HS-27A (cell line): ENCODE measurements around the gene RPH3AL.
"Not testable (repeated sequence)": the region's sequence is repeated elsewhere in the genome, so short reads cannot be mapped to it uniquely, and the experiment has no call there.

Source experiments
- DNase-seq: peaks from one replicate; pipeline ENCODE4 v3.0.0-alpha.2; 2012; ENCODE audit warnings: low read depth, missing footprints

The RPH3AL gene

DNA sequence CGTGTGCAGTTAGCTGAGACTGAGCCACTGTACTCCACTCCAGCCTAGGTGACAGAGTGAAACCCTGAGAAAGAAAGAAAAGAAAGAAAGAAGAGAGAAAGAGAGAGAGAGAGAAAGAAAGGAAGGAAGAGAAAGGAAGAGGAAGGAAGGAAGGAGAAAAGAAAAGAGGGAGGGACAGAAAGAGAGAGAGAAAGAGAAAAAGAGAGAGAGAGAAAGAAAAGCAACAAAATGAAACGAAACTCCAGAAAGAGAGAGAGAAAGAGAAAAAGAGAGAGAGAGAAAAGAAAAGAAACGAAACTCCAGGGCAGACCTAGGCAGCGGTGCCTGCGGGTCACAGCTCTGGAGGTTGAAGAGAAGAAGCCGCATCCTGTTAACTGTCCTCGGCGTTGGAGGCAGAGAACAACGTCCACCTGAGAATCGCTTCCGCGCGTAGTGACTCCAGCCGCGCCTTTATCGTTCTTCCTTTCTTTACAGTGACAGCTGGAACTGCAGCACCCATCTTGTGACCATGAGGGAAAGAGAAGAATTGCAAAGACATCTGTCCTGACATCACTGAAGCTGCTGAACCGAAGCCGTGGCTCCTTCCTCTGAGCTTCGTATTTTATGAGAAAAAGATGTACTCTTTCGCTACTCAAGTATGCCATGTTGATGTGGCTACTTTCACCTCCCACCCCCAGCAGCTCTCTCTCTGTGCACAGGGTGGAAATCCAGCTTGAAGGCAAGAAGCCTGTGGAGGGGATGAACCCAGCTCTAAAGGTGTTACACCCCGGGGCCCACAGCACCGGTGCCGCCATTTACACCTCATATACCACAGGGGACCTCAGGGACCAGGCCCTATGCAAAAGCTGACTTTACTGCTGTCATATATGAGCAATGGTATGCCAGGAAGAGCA lies 114.3 kb downstream of the RPH3AL start:
- no peak for DNase-seq

DNA sequence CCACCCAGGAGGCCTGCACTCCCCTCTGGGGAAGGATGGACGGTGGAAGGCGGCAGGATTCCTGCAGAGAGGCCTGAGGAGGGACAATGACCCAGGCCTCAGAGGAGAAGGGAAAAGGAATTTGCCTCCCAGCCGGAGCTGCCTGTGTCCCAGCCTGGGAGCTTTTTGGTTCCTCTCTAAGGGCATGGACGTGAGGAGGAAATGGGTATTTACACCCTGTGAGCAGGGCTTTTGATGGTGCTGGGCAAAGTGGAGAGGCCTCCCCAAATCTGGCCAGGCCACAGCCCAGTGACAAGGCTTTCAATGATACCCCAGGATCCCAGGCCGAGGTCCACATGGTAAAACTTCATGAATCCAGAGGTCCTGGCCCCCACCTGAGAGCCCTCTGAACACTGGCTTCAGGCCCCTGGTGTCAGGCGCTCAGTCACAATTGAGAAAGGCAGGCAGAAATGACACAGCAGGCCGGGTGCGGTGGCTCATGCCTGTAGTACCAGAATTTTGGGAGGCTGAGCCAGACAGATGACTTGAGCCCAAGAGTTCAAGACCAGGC lies 115.1 kb downstream of the RPH3AL start:
- no peak for DNase-seq

- DNase-seq: no peak
Measured at GRCh38 chr17:236641-237405, 115.8 kb downstream of the RPH3AL start.

GRCh38 chr17:235831-236640 lies 116.6 kb downstream of the RPH3AL start:
- DNase-seq: no peak

DNA sequence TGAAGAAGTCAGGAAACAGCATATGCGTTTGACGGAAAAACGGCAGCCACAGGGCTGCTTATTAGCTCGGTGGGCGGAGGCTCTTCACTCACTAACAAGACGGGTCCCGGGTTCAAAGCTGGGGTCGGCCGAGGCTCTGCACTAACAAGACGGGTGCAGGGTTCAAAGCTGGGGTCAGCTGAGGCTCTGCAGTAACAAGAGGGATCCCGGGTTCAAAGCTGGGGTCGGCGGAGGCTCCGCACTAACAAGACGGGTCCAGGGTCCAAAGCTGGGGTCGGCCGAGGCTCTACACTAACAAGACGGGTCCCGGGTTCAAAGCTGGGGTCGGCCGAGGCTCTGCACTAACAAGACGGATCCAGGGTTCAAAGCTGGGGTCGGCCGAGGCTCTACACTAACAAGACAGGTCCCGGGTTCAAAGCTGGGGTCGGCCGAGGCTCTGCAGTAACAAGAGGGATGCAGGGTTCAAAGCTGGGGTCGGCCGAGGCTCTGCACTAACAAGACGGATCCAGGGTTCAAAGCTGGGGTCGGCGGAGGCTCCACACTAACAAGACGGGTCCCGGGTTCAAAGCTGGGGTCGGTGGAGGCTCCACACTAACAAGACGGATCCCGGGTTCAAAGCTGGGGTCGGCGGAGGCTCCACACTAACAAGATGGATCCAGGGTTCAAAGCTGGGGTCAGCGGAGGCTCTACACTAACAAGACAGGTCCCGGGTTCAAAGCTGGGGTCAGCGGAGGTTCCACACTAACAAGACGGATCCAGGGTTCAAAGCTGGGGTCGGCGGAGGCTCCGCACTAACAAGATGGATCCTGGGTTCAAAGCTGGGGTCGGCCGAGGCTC lies 117.4 kb downstream of the RPH3AL start:
- DNase-seq: not testable (repeated sequence)

- DNase-seq: not testable (repeated sequence)
Measured at GRCh38 chr17:234163-234993, 118.2 kb downstream of the RPH3AL start.

DNA sequence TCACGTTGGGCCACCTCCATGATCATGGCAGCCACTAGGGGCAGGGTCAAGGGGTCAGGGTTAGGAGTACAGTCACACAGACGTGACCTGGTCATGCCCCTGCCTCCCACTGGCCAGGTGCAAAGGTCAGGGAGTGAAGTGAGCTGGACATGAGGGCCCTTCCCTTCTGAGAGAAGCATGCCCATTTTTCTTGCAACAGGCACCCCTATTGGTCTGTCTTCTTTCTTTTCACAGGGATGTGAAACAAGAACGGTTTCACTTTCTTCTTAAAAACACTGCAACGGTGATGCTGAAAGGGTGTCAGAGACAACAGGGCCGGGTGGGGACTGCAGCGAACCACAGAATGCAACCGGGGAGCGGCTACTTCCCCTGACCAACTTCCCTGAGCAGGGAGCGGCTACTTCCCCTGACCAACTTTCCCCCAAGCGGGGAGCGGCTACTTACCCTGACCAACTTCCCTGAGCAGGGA lies 119.1 kb downstream of the RPH3AL start:
- DNase-seq: no peak

- no peak for DNase-seq
Measured at GRCh38 chr17:231966-232807, 120.4 kb downstream of the RPH3AL start.

DNA sequence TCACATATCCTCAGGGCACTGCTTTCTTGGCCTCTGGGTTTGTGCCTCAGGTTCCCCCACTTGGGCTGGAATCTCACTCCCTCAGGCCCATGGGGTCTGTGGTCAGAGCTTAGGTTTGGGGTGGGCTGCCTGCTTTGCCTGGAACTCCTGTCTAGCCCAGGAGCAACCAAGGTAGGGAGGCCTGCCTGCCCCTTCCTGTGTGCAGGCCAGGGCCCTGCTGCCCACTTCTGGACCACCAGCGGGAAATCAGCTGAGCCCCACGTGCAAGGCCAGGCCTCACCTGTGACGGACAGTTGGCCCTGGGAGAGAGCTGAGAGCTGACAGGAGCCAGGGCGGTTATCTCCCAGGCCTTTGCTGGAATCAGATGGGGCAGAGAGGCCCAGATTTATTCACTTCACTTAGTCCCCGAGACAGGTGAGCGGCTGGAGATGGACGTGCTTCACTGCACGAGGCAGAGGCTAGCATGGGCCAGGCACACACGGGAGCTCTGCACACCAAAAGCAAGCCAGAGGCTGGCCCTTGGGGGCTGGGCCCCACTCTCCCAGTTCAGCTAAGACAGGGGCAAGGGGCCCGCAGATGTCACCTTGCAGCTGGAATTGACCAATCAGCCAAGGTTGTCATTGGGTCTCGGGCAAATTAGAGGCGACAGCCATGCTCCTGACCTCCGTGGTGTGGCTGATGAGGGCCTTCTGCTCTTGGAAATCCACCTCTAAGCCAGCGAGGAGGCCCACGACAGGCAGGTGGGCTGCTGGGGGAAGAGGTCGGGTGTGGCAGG lies 121.2 kb downstream of the RPH3AL start:
- DNase-seq: no peak

DNA sequence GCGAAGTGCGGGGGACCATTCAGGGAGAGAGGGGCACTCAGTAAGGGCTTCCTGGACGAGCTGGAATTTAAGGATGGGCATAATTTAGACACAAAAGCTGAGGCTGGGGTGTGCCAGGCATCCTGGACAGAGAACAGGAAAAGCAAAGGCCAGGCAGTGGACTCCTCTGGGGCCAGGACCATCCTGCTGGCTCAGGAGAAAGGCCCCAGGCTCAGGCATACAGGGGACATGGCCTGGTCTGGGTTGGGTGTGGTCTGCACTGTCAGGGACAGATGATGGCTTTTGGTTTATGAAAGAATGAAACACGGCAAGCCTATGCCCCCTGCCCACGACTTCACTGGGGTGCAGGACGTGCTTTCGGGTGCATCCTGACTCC lies 122.2 kb downstream of the RPH3AL start:
- DNase-seq: no peak

DNA sequence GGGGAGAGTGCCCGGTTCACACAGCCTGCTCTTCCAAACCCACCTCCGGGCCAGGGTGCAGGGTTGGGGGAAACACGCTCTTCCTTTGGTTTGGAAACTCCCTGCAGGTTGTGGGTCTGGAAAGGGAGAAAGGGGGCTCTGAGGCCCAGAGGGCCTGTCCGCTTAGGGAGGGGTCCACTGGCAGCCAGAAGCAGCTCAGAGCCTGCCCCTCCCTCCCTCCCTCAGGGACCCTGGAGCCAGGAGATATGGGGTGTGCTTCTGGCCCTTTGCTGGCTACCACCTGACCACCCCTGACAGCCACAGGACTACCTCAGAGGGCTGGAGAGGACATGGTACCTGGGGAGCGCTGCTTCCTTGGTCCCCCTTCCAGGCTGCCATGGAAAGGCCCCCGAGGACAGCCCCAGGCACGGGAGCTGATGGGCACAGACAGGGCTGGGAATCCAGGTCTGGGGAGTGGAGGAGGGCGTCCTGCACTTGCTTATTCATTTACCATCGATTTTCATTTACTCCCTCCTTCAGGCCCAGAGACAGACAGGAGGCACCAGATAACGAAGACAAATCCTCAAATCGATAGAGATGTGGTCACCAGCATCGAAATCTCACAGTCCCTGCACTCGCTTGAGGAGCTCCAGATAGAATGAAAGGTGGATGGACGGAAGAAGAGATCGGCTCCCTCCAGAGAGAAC lies 122.8 kb downstream of the RPH3AL start:
- DNase-seq: no peak

DNA sequence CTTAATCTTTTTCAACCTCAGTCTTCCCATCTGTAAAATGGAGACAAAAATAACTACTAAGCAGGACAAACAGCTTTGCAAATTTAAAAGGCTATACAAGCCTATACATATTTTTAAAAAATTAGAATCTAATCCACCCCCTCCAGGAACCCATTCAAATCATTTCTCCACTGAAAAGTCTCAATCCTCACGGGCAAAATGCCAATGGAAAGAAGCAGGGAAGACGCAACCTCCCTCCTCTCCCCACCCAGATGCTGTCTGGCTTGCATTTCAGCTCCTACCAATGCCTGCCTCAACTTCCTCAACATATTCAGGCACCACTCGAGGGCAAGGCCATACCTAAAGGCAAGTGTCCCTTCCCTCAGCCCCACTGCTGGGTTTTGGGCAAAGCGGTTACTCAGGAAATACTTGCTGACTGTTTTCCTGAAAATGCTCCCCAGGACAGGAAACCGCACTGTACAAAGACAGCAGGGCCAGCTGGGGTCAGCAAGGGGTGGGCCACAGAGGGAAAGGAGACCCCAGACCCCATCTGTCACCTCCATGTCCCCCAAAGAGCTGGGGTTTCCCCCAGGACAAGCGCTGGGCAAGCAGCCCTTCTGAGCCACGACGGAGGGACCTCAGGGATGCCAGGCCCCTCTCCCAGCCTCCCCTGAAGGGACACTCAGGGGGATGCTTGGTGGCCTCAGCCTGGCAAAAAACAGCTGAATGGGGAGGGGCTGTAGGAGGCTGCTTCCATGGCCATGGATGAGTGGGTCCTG lies 123.5 kb downstream of the RPH3AL start:
- DNase-seq: no peak

DNA sequence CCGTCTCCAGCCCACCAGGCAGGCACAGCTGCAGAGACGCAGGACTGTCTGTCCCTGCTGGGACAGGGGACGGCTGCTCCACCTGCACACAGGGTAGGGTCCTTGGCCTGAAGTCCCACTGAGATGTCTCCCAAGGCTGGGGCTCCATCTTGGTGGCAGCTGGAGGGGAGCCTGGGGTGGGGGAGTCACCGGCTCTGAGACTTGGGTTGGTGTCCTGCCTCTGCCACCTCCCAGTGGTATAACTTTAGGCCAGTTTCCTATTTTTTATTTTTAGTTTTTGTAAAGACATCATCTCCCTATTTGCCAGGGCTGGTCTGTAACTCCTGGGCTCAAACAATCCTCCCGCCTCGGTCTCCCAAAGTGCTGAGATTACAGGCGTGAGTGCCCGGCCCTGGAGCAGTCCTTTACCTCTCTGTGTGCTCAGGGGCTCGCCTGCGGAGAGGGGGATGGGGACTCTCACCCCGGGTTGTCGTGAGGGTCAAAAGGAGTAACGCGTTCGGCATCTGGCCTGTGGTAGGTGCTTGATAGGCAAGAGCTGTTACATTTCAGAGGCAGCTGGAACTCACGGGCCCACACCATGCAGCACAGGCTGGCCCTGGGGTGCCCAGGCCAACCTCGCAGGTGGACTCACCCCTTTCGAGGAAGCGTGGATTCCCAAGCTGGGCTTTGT lies 124.5 kb downstream of the RPH3AL start:
- no peak for DNase-seq

- no peak for DNase-seq
Measured at GRCh38 chr17:227078-227945, 125.3 kb downstream of the RPH3AL start.
